Lung (tissue), 12 donors: Measurements from ENCODE around the gene SMPD2. TPM values are rescaled to one million over a fixed set of nuclear protein-coding genes. Genes with fewer than 3 reads are reported as not detected.

Source experiments
- ATAC-seq: fragments of 200-7000 bp; cut with Tn5 transposase; one replicate; pipeline ENCODE4 v1.9.1; 2020; ENCODE audit warnings: moderate number of reproducible peaks; ENCODE audit not compliant: insufficient read depth, low FRiP score
- DNase-seq, 3 donors: peaks; one replicate each; pipeline ENCODE4 v3.0.0-alpha.2; 2013 to 2017
- H3K27ac ChIP-seq, 2 donors: one replicate each; pipeline ENCODE4 v1.5.1; 2013; ENCODE audit warnings: mild to moderate bottlenecking in 2 of 2, moderate library complexity in 2 of 2, control low read depth in 1 of 2, inconsistent platforms in 1 of 2, low read depth in 1 of 2, low read length in 1 of 2
- H3K27me3 ChIP-seq, 3 donors: one replicate each; pipeline ENCODE4 v1.5.1; 2013; ENCODE audit warnings: low read length in 2 of 3; ENCODE audit not compliant: control insufficient read depth in 3 of 3, insufficient read depth in 3 of 3
- H3K36me3 ChIP-seq, 4 donors: one replicate each; pipeline ENCODE4 v1.5.1; 2013; ENCODE audit warnings: low read length in 4 of 4, mild to moderate bottlenecking in 1 of 4, moderate library complexity in 1 of 4; ENCODE audit not compliant: control insufficient read depth in 4 of 4, insufficient read depth in 4 of 4
- H3K4me1 ChIP-seq, 5 donors: one replicate each; pipeline ENCODE4 v1.5.1; 2013; ENCODE audit warnings: low read length in 5 of 5, mild to moderate bottlenecking in 2 of 5, moderate library complexity in 1 of 5; ENCODE audit not compliant: control insufficient read depth in 5 of 5, insufficient read depth in 5 of 5
- H3K4me3 ChIP-seq: one replicate; pipeline ENCODE4 v1.5.1; 2013; ENCODE audit warnings: mild to moderate bottlenecking, control low read depth, moderate library complexity
- H3K9ac ChIP-seq, 2 donors: one replicate each; pipeline ENCODE4 v1.5.1; 2013; ENCODE audit warnings: low read length in 2 of 2, control low read depth in 1 of 2; ENCODE audit not compliant: insufficient read depth in 1 of 2
- H3K9me3 ChIP-seq, 4 donors: one replicate each; pipeline ENCODE4 v1.5.1; 2013; ENCODE audit warnings: low read length in 3 of 4, mild to moderate bottlenecking in 1 of 4, moderate library complexity in 1 of 4; ENCODE audit not compliant: control insufficient read depth in 4 of 4, insufficient read depth in 3 of 4
- WGBS, 2 donors: extraction: QIAGEN DNeasy Blood & Tissue Kit; methylation state at CpG; one replicate each; pipeline ENCODE4 v1.1.7; 2013; 5-methylcytosine and 5-hydroxymethylcytosine counted together
- polyA plus RNA-seq, 2 donors: library from polyadenylated mRNA; stranded (reverse); fragments of 200-250 nt; gene quantifications; one replicate each; pipeline ENCODE4 v1.2.1, GENCODE V29; 2013
- total RNA-seq, 2 donors: library from RNA; depleted of rRNA in 1 of 2; stranded (reverse); fragments of >200 nt in 1 of 2; gene quantifications; one replicate each; pipeline ENCODE4 v1.2.1, GENCODE V29; 2014 to 2021
- TF ChIP-seq, protein P1 (sequence below): IDR thresholded peaks from 2 replicates; pipeline ENCODE4 v1.5.1; 2012; ENCODE audit warnings: mild to moderate bottlenecking; ENCODE audit errors: control extremely low read depth, extremely low read depth
- donor health status: control.
- donor health status: control.
- donor health status: Bipolar disorder and iron deficiency.
- donor health status: healthy.
- donor health status: DM: yes; HTN: yes; CAD: no.

The SMPD2 gene
- total and polyA plus RNA-seq, 4 donors: 17.4 to 22.8 (median 19.9) TPM

DNA sequence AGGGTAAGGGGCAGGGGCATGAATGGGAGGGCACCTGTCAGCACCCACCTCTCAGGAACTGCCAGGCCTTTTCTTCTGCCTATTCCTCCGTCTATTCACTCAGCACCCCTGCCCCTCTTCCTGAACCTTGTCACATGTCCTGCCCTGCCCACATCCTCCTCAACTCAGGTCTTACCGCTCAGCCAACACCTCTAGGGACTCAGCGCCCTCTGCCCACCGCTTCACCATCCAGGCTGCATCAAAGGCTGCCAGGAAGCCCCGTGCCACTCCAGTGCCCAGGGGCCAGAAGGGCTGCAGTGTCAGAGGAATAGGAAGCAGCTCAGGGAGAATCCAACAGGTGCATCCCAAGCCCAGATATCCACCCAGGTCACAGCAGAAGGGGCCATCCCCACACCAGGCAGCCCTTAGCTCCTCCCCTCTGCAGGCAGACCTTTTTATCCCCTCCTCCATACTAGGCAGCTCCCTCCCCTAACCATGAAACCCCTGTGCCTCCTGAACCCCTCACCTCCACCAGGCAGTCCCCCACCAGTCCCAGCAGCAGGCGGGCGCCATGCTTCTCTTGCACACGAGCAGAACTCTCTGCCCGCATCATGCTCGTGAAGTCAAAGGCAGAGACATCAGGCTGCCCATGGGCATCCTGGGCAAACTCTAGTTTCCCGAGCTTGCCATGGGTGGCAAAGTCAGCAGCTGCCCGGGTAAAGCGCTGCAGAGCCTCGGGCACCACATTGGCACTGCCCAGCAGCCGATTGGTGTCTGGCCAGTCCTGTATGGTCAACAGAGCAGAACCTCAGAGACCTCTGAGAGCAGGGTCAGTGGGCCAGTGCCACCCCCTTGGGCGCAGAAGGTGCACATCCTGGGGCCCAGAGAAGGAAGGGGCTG lies 9.5 kb downstream of the SMPD2 start:
- DNase-seq: no peak
- no peaks in the 10 kb centered on the region for H3K9me3 ChIP-seq

DNA sequence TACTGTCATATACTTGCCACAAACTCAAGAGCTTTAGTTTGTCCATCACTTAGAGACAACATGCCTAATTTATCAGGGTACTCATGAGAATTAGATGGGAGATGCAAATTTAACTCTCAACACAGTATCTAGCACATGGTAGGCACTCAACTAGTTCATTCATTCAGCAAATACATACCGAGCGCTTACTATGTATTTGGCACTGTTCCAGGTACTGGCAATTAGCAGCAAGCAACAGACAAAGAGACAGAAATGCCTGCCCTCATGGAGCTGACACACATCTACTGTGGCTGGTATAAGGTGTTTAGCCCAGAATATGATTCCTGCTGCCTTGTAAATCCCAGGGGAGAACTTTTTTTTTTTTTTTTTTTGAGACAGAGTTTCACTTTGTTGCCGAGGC lies 10.3 kb downstream of the SMPD2 start:
- Histone ChIP-seq H3K27ac (no peak overlapping the region), H3K27me3 (no peaks in the 10 kb centered on the region), H3K4me1 (peaks cover 0 to 9% (median 3%) of the 10 kb centered on the region in 5 donors), H3K9ac (no peak overlapping the region), H3K9me3 (no peaks in the 10 kb centered on the region), H3K4me3 (no peak overlapping the region), H3K36me3 (peaks cover 0 to 30% (median 23%) of the 10 kb centered on the region in 4 donors)
- no peak for DNase-seq
- 72 to 75% methylated on average over 3 of the region's 3 CpGs for WGBS, 2 donors
- no peak for ATAC-seq
- TF ChIP-seq, protein P1, sequence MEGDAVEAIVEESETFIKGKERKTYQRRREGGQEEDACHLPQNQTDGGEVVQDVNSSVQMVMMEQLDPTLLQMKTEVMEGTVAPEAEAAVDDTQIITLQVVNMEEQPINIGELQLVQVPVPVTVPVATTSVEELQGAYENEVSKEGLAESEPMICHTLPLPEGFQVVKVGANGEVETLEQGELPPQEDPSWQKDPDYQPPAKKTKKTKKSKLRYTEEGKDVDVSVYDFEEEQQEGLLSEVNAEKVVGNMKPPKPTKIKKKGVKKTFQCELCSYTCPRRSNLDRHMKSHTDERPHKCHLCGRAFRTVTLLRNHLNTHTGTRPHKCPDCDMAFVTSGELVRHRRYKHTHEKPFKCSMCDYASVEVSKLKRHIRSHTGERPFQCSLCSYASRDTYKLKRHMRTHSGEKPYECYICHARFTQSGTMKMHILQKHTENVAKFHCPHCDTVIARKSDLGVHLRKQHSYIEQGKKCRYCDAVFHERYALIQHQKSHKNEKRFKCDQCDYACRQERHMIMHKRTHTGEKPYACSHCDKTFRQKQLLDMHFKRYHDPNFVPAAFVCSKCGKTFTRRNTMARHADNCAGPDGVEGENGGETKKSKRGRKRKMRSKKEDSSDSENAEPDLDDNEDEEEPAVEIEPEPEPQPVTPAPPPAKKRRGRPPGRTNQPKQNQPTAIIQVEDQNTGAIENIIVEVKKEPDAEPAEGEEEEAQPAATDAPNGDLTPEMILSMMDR: no peak

More for the DNA sequence above, 9.5 kb downstream of the SMPD2 start:
- no peak for ATAC-seq
- Histone ChIP-seq H3K27me3 (no peaks in the 10 kb centered on the region), H3K36me3 (peaks cover 0 to 34% (median 31%) of the 10 kb centered on the region in 4 donors), H3K4me3 (no peak overlapping the region), H3K27ac (no peak overlapping the region), H3K9ac (no peak overlapping the region), H3K4me1 (peaks cover 0 to 9% (median 3%) of the 10 kb centered on the region in 5 donors)
- TF ChIP-seq, protein P1: no peak
- WGBS, 2 donors: 77 to 84% methylated on average over 16 of the region's 16 CpGs

DNA sequence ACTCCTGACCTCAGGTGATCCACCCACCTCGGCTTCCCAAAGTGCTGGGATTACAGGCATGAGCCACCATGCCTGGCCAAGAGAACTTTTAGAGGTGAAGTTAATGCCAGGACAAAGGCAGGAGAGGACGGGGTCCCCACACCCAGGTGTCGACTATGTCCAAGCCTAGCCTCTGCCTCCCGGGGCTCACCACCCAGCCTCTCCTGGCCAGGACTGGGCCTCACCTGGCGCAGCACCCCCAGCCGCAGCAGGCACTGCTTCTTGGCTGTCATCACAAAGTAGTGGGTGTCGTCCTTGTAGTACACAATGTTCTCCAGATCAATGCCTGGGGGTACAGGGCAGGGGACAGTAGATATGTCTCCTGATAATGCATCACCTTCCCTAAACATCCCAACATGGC lies 10.9 kb downstream of the SMPD2 start:
- TF ChIP-seq, protein P1: no peak
- no peaks in the 10 kb centered on the region for H3K27me3 ChIP-seq
- ATAC-seq: no peak
- DNase-seq: no peak
- H3K9ac ChIP-seq: no peak overlapping the region
- H3K9me3 ChIP-seq: no peaks in the 10 kb centered on the region
- WGBS, 2 donors: 96% methylated on average over 7 of the region's 7 CpGs
- H3K27ac ChIP-seq: no peak overlapping the region
- no peak overlapping the region for H3K4me3 ChIP-seq
- H3K4me1 ChIP-seq: peaks cover 2 to 12% (median 4%) of the 10 kb centered on the region in 5 donors
- peaks cover 0 to 28% (median 20%) of the 10 kb centered on the region in 4 donors for H3K36me3 ChIP-seq
